ENCODE results near the gene ERICH6B. TPM values are rescaled to one million over a fixed set of nuclear protein-coding genes. Genes with fewer than 3 reads are reported as not detected.

The ERICH6B gene
- total and polyA plus RNA-seq, 7 experiments from 2014 or later = not detected

GRCh38 chr13:45546410-45546765 is 69.2 kb downstream of the ERICH6B start:
- intact Hi-C loops (cut with micrococcal nuclease) = no loop called here
- peaks cover 5 to 9% (median 7%) of the 10 kb centered on the region in 5 donors for H3K27me3 Mint-ChIP-seq
- Histone ChIP-seq H3K4me1 (ENCODE audit: control insufficient read depth in 2 of 2, insufficient read depth in 2 of 2, low read length in 2 of 2) (no peaks in the 10 kb centered on the region), H3K4me3 (ENCODE audit: low read length) (no peak overlapping the region), H3K27me3 (ENCODE audit: control insufficient read depth in 2 of 2, insufficient read depth in 2 of 2, low read length in 2 of 2) (no peaks in the 10 kb centered on the region), H3K9me3 (ENCODE audit: control insufficient read depth in 2 of 3, low read length in 3 of 3) (no peaks in the 10 kb centered on the region), H3K36me3 (ENCODE audit: control insufficient read depth in 2 of 3, insufficient read depth in 3 of 3, low read length in 3 of 3) (no peaks in the 10 kb centered on the region), H3K27ac (ENCODE audit: low read depth, low read length) (no peak overlapping the region)
- no peak overlapping the region for H3K27ac Mint-ChIP-seq
- DNase-seq (no peak), ATAC-seq (no peak)
- H3K9me3 Mint-ChIP-seq = no peaks in the 10 kb centered on the region
- no peaks in the 10 kb centered on the region for H3K4me1 Mint-ChIP-seq
- H3K4me3 Mint-ChIP-seq = no peak overlapping the region
- CTCF ChIA-PET = no interaction called here
- POLR2A ChIA-PET = no interaction called here
- H3K36me3 Mint-ChIP-seq = no peaks in the 10 kb centered on the region

GRCh38 chr13:45545686-45546409 is 69.7 kb downstream of the ERICH6B start:
- intact Hi-C loops (cut with micrococcal nuclease) = no loop called here
- ChIA-PET POLR2A (no interaction called here), CTCF (no interaction called here)
- DNase-seq (no peak), ATAC-seq (no peak)
- Histone ChIP-seq H3K9me3 (ENCODE audit: control insufficient read depth in 2 of 3, low read length in 3 of 3) (no peaks in the 10 kb centered on the region), H3K27me3 (ENCODE audit: control insufficient read depth in 2 of 2, insufficient read depth in 2 of 2, low read length in 2 of 2) (no peaks in the 10 kb centered on the region), H3K27ac (ENCODE audit: low read depth, low read length) (no peak overlapping the region), H3K36me3 (ENCODE audit: control insufficient read depth in 2 of 3, insufficient read depth in 3 of 3, low read length in 3 of 3) (no peaks in the 10 kb centered on the region), H3K4me3 (ENCODE audit: low read length) (no peak overlapping the region), H3K4me1 (ENCODE audit: control insufficient read depth in 2 of 2, insufficient read depth in 2 of 2, low read length in 2 of 2) (no peaks in the 10 kb centered on the region)
- no peaks in the 10 kb centered on the region for H3K9me3 Mint-ChIP-seq
- no peaks in the 10 kb centered on the region for H3K4me1 Mint-ChIP-seq
- no peak overlapping the region for H3K4me3 Mint-ChIP-seq
- peaks cover 5 to 8% (median 6%) of the 10 kb centered on the region in 5 donors for H3K27me3 Mint-ChIP-seq
- no peak overlapping the region for H3K27ac Mint-ChIP-seq
- no peaks in the 10 kb centered on the region for H3K36me3 Mint-ChIP-seq

DNA sequence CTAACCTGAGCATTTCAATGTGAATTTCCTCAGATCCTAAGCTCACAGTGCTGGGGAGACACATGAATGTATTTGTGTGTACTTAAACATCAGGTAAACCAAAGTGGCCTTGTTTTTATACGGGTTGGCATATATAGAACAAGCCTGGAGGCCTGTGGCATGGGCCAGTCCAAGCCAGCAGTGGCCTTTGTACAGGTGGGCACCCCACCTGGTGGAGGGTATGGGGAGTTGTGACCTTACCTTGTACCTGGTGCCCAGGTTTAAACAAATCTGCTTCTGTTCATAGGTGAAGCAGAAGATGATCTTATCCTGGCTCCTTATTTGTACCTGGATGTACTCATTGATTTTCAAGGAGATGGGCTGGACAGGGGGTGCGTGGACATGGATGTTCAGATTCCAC is 71.0 kb downstream of the ERICH6B start:
- intact Hi-C loops (cut with micrococcal nuclease) = no loop called here
- Histone ChIP-seq H3K4me1 (ENCODE audit: control insufficient read depth in 2 of 2, insufficient read depth in 2 of 2, low read length in 2 of 2) (no peaks in the 10 kb centered on the region), H3K27ac (ENCODE audit: low read depth, low read length) (no peak overlapping the region), H3K9me3 (ENCODE audit: control insufficient read depth in 2 of 3, low read length in 3 of 3) (no peaks in the 10 kb centered on the region), H3K27me3 (ENCODE audit: control insufficient read depth in 2 of 2, insufficient read depth in 2 of 2, low read length in 2 of 2) (no peaks in the 10 kb centered on the region), H3K4me3 (ENCODE audit: low read length) (no peak overlapping the region), H3K36me3 (ENCODE audit: control insufficient read depth in 2 of 3, insufficient read depth in 3 of 3, low read length in 3 of 3) (no peaks in the 10 kb centered on the region)
- Mint-ChIP-seq H3K36me3 (no peaks in the 10 kb centered on the region), H3K9me3 (no peaks in the 10 kb centered on the region), H3K27me3 (peaks cover 0 to 8% (median 6%) of the 10 kb centered on the region in 5 donors), H3K4me3 (no peak overlapping the region), H3K4me1 (peaks cover 0 to 3% (median 0%) of the 10 kb centered on the region in 7 donors), H3K27ac (no peak overlapping the region)
- POLR2A ChIA-PET = no interaction called here
- CTCF ChIA-PET = interaction anchor here (0.9 kb wide), 1 partner anchor 12 kb away, joined by 3 read pairs; no protein-coding TSS in a partner anchor
- DNase-seq = no peak
- no peak for ATAC-seq

DNA sequence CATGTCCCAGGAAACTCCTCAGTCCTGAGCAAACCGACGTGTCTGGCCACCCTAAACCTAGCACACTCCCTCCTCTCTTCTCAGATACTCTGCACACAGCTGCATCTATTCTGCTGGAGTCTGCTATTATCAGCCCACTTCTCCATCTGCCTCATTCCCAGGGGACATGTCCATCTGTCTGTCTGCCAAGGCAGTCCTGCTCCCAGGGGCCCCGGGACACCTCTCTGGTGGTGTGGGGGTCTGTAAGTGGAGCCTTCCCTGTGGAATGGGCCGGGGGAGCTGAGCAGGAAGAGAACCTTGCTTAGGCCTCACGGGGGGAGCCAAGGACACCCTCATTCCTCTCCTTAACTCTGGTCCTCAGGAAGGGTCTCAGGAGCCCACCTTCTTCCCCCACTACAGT is 72.7 kb downstream of the ERICH6B start:
- H3K9me3 Mint-ChIP-seq = no peaks in the 10 kb centered on the region
- peaks cover 0 to 3% (median 0%) of the 10 kb centered on the region in 7 donors for H3K4me1 Mint-ChIP-seq
- H3K27ac Mint-ChIP-seq = no peak overlapping the region
- no peak overlapping the region for H3K4me3 ChIP-seq (ENCODE audit: low read length)
- ChIA-PET CTCF (no interaction called here), POLR2A (no interaction called here)
- H3K9me3 ChIP-seq (ENCODE audit: control insufficient read depth in 2 of 3, low read length in 3 of 3) = no peaks in the 10 kb centered on the region
- intact Hi-C loops (cut with micrococcal nuclease) = no loop called here
- no peaks in the 10 kb centered on the region for H3K36me3 Mint-ChIP-seq
- no peaks in the 10 kb centered on the region for H3K4me1 ChIP-seq (ENCODE audit: control insufficient read depth in 2 of 2, insufficient read depth in 2 of 2, low read length in 2 of 2)
- H3K27ac ChIP-seq (ENCODE audit: low read depth, low read length) = no peak overlapping the region
- no peaks in the 10 kb centered on the region for H3K27me3 ChIP-seq (ENCODE audit: control insufficient read depth in 2 of 2, insufficient read depth in 2 of 2, low read length in 2 of 2)
- DNase-seq (no peak), ATAC-seq (no peak)
- H3K4me3 Mint-ChIP-seq = no peak overlapping the region
- H3K36me3 ChIP-seq (ENCODE audit: control insufficient read depth in 2 of 3, insufficient read depth in 3 of 3, low read length in 3 of 3) = no peaks in the 10 kb centered on the region
- no peaks in the 10 kb centered on the region for H3K27me3 Mint-ChIP-seq

GRCh38 chr13:45542391-45542790 is 73.1 kb downstream of the ERICH6B start:
- POLR2A ChIA-PET = no interaction called here
- no peaks in the 10 kb centered on the region for H3K36me3 ChIP-seq (ENCODE audit: control insufficient read depth in 2 of 3, insufficient read depth in 3 of 3, low read length in 3 of 3)
- no peaks in the 10 kb centered on the region for H3K27me3 ChIP-seq (ENCODE audit: control insufficient read depth in 2 of 2, insufficient read depth in 2 of 2, low read length in 2 of 2)
- no peaks in the 10 kb centered on the region for H3K36me3 Mint-ChIP-seq
- peaks cover 0 to 3% (median 0%) of the 10 kb centered on the region in 7 donors for H3K4me1 Mint-ChIP-seq
- no peak overlapping the region for H3K4me3 Mint-ChIP-seq
- no peaks in the 10 kb centered on the region for H3K9me3 Mint-ChIP-seq
- no peaks in the 10 kb centered on the region for H3K9me3 ChIP-seq (ENCODE audit: control insufficient read depth in 2 of 3, low read length in 3 of 3)
- no peak overlapping the region for H3K27ac ChIP-seq (ENCODE audit: low read depth, low read length)
- no peak overlapping the region for H3K4me3 ChIP-seq (ENCODE audit: low read length)
- H3K4me1 ChIP-seq (ENCODE audit: control insufficient read depth in 2 of 2, insufficient read depth in 2 of 2, low read length in 2 of 2) = no peaks in the 10 kb centered on the region
- H3K27ac Mint-ChIP-seq = peak overlapping the region in 1 of 9 donors; percentile 14
- H3K27me3 Mint-ChIP-seq = no peaks in the 10 kb centered on the region
- ATAC-seq = no peak
- CTCF ChIA-PET = no interaction called here
- no peak for DNase-seq
- intact Hi-C loops (cut with micrococcal nuclease) = no loop called here

- Mint-ChIP-seq H3K4me1 (peaks cover 0 to 3% (median 0%) of the 10 kb centered on the region in 7 donors), H3K27me3 (no peaks in the 10 kb centered on the region), H3K36me3 (no peaks in the 10 kb centered on the region), H3K9me3 (no peaks in the 10 kb centered on the region), H3K27ac (no peak overlapping the region), H3K4me3 (no peak overlapping the region)
- H3K4me1 ChIP-seq (ENCODE audit: control insufficient read depth in 2 of 2, insufficient read depth in 2 of 2, low read length in 2 of 2) = no peaks in the 10 kb centered on the region
- H3K4me3 ChIP-seq (ENCODE audit: low read length) = no peak overlapping the region
- no peaks in the 10 kb centered on the region for H3K27me3 ChIP-seq (ENCODE audit: control insufficient read depth in 2 of 2, insufficient read depth in 2 of 2, low read length in 2 of 2)
- no peak for ATAC-seq
- POLR2A ChIA-PET = no interaction called here
- DNase-seq = no peak
- CTCF ChIA-PET = no interaction called here
- H3K27ac ChIP-seq (ENCODE audit: low read depth, low read length) = no peak overlapping the region
- H3K36me3 ChIP-seq (ENCODE audit: control insufficient read depth in 2 of 3, insufficient read depth in 3 of 3, low read length in 3 of 3) = no peaks in the 10 kb centered on the region
- intact Hi-C loops (cut with micrococcal nuclease) = no loop called here
- no peaks in the 10 kb centered on the region for H3K9me3 ChIP-seq (ENCODE audit: control insufficient read depth in 2 of 3, low read length in 3 of 3)
These were observed 73.7 kb downstream of the ERICH6B start for GRCh38 chr13:45541806-45542205.

GRCh38 chr13:45540864-45541263 is 74.7 kb downstream of the ERICH6B start:
- H3K36me3 ChIP-seq (ENCODE audit: control insufficient read depth in 2 of 3, insufficient read depth in 3 of 3, low read length in 3 of 3) = peaks cover 0 to under 1% (median 0%) of the 10 kb centered on the region in 3 experiments
- no peaks in the 10 kb centered on the region for H3K4me1 ChIP-seq (ENCODE audit: control insufficient read depth in 2 of 2, insufficient read depth in 2 of 2, low read length in 2 of 2)
- Mint-ChIP-seq H3K9me3 (no peaks in the 10 kb centered on the region), H3K27ac (peak overlapping the region in 1 of 9 donors; percentile 55), H3K4me1 (peaks cover 0 to 3% (median 0%) of the 10 kb centered on the region in 7 donors), H3K27me3 (no peaks in the 10 kb centered on the region), H3K36me3 (peaks cover 0 to 3% (median 0%) of the 10 kb centered on the region in 5 donors), H3K4me3 (no peak overlapping the region)
- intact Hi-C loops (cut with micrococcal nuclease) = no loop called here
- H3K27me3 ChIP-seq (ENCODE audit: control insufficient read depth in 2 of 2, insufficient read depth in 2 of 2, low read length in 2 of 2) = no peaks in the 10 kb centered on the region
- no peaks in the 10 kb centered on the region for H3K9me3 ChIP-seq (ENCODE audit: control insufficient read depth in 2 of 3, low read length in 3 of 3)
- no peak for ATAC-seq
- ChIA-PET POLR2A (no interaction called here), CTCF (no interaction called here)
- H3K27ac ChIP-seq (ENCODE audit: low read depth, low read length) = no peak overlapping the region
- H3K4me3 ChIP-seq (ENCODE audit: low read length) = no peak overlapping the region
- DNase-seq = no peak
